ENCODE results near the gene SMURF1. TPM values are rescaled to one million over a fixed set of nuclear protein-coding genes. Genes with fewer than 3 reads are reported as not detected.

The SMURF1 gene
- total and polyA plus RNA-seq, 2 of the 4 experiments (the other 2 are of a cell fraction), result 13.4 to 20.3 TPM

DNA sequence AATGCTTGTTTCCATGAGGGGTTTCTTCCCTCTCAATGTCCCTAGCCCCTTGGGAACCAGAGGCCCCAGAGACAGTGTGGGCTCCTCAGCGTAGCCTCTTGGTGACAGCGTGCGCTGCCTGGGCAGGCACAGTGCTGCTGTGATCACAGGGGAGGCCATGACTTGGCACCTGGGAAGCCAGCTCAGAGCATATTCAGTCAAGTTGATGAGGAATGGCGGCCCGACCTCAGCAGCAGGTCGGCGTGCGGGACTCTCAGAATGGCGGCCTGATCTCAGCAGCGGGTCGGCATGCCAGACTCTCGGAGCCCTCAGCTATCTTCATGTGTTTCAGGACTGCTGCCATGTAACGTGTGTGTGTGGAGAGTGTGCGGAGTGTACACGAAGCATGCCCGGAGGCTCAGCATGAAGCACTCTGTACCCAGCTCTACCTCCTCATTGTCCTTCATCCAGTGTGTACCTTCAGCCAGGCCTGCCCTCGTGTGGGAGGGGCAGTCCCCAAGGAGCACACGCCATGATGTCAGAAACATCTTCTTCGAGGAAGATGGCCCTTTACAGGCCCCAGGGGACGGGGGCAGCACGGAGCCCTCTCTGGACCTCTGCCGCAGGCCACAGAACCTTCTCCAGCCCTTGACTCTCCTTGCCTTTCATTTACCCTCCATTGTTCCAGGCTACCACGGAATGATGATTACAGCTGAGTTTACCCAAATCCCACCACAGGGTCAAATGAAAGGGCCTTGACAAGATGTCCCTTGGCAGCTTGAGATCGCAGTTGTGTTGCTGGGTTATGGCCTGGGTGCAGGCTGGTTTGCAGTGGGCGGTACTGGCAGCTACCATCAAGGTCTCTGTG lies 130.4 kb downstream of the SMURF1 start:
- ATAC-seq (ENCODE audit: low read depth) (no peak), DNase-seq (no peak)
- peaks cover 5% of the 10 kb centered on the region; the same call in 1 of the 2 replicates for H4K20me1 ChIP-seq (ENCODE audit: insufficient read depth, low read length)
- H4K91ac ChIP-seq (ENCODE audit: insufficient read depth, low read depth, low read length), result no peak overlapping the region
- H3K9me1 ChIP-seq (ENCODE audit: insufficient read depth, low read length), result 0 out of 2 replicates have a peak, but pooled peaks cover 4% of the 10 kb centered on the region
- H3K79me1 ChIP-seq (ENCODE audit: low read depth in 1 of 2, low read length in 2 of 2), result peaks cover 0 to 13% of the 10 kb centered on the region in 2 experiments; a peak in 2 of 4 replicates
- H2BK5ac ChIP-seq (ENCODE audit: low read depth, low read length, poor library complexity, severe bottlenecking), result no peak overlapping the region
- 97% methylated on average over 6 of the region's 25 CpGs; no CpG with 5 or more reads in 1 of the 2 experiments for WGBS, 2 experiments (ENCODE audit: extremely low coverage in 2 of 2, insufficient read length in 1 of 2)
- intact Hi-C loops (cut with micrococcal nuclease), result no loop called here
- no peak overlapping the region for H3K23ac ChIP-seq (ENCODE audit: low read depth, low read length)
- no peak overlapping the region for H3K9ac ChIP-seq (ENCODE audit: low read depth, low read length)
- H3K9me3 ChIP-seq (ENCODE audit: control insufficient read depth, insufficient read depth, low read length), result no peaks in the 10 kb centered on the region
- no peak overlapping the region for H2AK5ac ChIP-seq (ENCODE audit: low read depth, low read length)
- H3K56ac ChIP-seq (ENCODE audit: extremely low read depth, insufficient read depth, low read length), result no peak overlapping the region
- no peak overlapping the region for H3K4ac ChIP-seq (ENCODE audit: low read depth, low read length)
- no peak overlapping the region for H3K18ac ChIP-seq (ENCODE audit: low read depth, low read length)
- H2BK20ac ChIP-seq (ENCODE audit: low read depth, low read length), result no peak overlapping the region
- dilution Hi-C loops (cut with HindIII; ENCODE audit: low sequenced_read_pairs, unreplicated experiment), result no loop called here
- no peak overlapping the region for H3K14ac ChIP-seq (replicated peaks; ENCODE audit: low read depth, low read length)
- no peaks in the 10 kb centered on the region for H3K27me3 ChIP-seq (ENCODE audit: control insufficient read depth, insufficient read depth, low read length)
- peak overlapping the region; percentile 67 for H2AK9ac ChIP-seq (replicated peaks; ENCODE audit: low read depth, low read length, poor library complexity)
- no peak overlapping the region for H4K5ac ChIP-seq (ENCODE audit: low read depth, low read length)
- H2AFZ ChIP-seq (replicated peaks; ENCODE audit: low read length, poor library complexity), result no peak overlapping the region
- no TSS peak for BruUV-seq (replicated peaks)
- H2BK15ac ChIP-seq (ENCODE audit: low read depth, low read length), result no peak overlapping the region
- no peak overlapping the region for H3K4me2 ChIP-seq (ENCODE audit: low read depth, low read length)
- peaks cover 57% of the 10 kb centered on the region for H3K36me3 ChIP-seq (ENCODE audit: control insufficient read depth, insufficient read depth, low read length)
- no peak overlapping the region for H3K4me3 ChIP-seq (ENCODE audit: insufficient read depth, low read depth, low read length)
- H4K8ac ChIP-seq (ENCODE audit: low read depth in 2 of 2, low read length in 2 of 2), result no peak overlapping the region
- in situ Hi-C loops (cut with MboI; ENCODE audit: low sequenced_read_pairs), result no loop called here
- ChIA-PET POLR2A (ENCODE audit: unreplicated experiment) (no interaction called here), CTCF (no interaction called here)
- H2BK120ac ChIP-seq (ENCODE audit: low read depth, low read length), result no peak overlapping the region
- no peak overlapping the region for H3K27ac ChIP-seq (ENCODE audit: insufficient read depth, low read length)
- H3K4me1 ChIP-seq (ENCODE audit: control insufficient read depth, insufficient read depth, low read length), result no peaks in the 10 kb centered on the region
- no peak for TF ChIP-seq BHLHE40 (IDR thresholded peaks at IDR 0.05; ENCODE audit: low read depth, low read length)
- TF ChIP-seq POLR2A (IDR thresholded peaks at IDR 0.05; ENCODE audit: low read depth, low read length), result no peak
- TF ChIP-seq CHD1 (IDR thresholded peaks at IDR 0.05; ENCODE audit: low read depth, low read length), result no peak
- no peak for TF ChIP-seq RFX5 (IDR thresholded peaks at IDR 0.05; ENCODE audit: low read depth, low read length)
- TF ChIP-seq, protein P1, sequence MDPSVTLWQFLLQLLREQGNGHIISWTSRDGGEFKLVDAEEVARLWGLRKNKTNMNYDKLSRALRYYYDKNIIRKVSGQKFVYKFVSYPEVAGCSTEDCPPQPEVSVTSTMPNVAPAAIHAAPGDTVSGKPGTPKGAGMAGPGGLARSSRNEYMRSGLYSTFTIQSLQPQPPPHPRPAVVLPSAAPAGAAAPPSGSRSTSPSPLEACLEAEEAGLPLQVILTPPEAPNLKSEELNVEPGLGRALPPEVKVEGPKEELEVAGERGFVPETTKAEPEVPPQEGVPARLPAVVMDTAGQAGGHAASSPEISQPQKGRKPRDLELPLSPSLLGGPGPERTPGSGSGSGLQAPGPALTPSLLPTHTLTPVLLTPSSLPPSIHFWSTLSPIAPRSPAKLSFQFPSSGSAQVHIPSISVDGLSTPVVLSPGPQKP (IDR thresholded peaks at IDR 0.05; ENCODE audit: borderline replicate concordance, low read depth, low read length), result no peak
- TF ChIP-seq MAFK (IDR thresholded peaks at IDR 0.05; ENCODE audit: low read depth, low read length), result no peak
- no peak for TF ChIP-seq CEBPB (IDR thresholded peaks at IDR 0.05; ENCODE audit: low read depth, low read length)
- TF ChIP-seq, protein P2, sequence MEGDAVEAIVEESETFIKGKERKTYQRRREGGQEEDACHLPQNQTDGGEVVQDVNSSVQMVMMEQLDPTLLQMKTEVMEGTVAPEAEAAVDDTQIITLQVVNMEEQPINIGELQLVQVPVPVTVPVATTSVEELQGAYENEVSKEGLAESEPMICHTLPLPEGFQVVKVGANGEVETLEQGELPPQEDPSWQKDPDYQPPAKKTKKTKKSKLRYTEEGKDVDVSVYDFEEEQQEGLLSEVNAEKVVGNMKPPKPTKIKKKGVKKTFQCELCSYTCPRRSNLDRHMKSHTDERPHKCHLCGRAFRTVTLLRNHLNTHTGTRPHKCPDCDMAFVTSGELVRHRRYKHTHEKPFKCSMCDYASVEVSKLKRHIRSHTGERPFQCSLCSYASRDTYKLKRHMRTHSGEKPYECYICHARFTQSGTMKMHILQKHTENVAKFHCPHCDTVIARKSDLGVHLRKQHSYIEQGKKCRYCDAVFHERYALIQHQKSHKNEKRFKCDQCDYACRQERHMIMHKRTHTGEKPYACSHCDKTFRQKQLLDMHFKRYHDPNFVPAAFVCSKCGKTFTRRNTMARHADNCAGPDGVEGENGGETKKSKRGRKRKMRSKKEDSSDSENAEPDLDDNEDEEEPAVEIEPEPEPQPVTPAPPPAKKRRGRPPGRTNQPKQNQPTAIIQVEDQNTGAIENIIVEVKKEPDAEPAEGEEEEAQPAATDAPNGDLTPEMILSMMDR (conservative IDR thresholded peaks at IDR 0.05; ENCODE audit: low read depth, low read length), result no peak
- no peak for TF ChIP-seq RCOR1 (IDR thresholded peaks at IDR 0.05; ENCODE audit: insufficient replicate concordance, low read length)
- TF ChIP-seq NFE2L2 (IDR thresholded peaks at IDR 0.05; ENCODE audit: low read depth, low read length), result no peak
- no peak for TF ChIP-seq FOS (IDR thresholded peaks at IDR 0.05; ENCODE audit: low read depth, low read length)
- TF ChIP-seq MXI1 (IDR thresholded peaks at IDR 0.05; ENCODE audit: borderline replicate concordance, low read depth, low read length), result no peak
- no peak for TF ChIP-seq SMC3 (IDR thresholded peaks at IDR 0.05; ENCODE audit: low read depth, low read length)
- no peak for TF ChIP-seq RAD21 (IDR thresholded peaks at IDR 0.05; ENCODE audit: low read length)
- TF ChIP-seq, protein P3, sequence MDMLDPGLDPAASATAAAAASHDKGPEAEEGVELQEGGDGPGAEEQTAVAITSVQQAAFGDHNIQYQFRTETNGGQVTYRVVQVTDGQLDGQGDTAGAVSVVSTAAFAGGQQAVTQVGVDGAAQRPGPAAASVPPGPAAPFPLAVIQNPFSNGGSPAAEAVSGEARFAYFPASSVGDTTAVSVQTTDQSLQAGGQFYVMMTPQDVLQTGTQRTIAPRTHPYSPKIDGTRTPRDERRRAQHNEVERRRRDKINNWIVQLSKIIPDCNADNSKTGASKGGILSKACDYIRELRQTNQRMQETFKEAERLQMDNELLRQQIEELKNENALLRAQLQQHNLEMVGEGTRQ (IDR thresholded peaks at IDR 0.05; ENCODE audit: low read depth, low read length), result no peak
